NCI-H128 (cell line): ENCODE data around the gene BBS7.

Experiments
- DNase-seq: peaks from one replicate; lab custom pipeline; 2025; ENCODE audit not compliant: unreplicated experiment; lab: John Stamatoyannopoulos, UW

The BBS7 gene, protein sequence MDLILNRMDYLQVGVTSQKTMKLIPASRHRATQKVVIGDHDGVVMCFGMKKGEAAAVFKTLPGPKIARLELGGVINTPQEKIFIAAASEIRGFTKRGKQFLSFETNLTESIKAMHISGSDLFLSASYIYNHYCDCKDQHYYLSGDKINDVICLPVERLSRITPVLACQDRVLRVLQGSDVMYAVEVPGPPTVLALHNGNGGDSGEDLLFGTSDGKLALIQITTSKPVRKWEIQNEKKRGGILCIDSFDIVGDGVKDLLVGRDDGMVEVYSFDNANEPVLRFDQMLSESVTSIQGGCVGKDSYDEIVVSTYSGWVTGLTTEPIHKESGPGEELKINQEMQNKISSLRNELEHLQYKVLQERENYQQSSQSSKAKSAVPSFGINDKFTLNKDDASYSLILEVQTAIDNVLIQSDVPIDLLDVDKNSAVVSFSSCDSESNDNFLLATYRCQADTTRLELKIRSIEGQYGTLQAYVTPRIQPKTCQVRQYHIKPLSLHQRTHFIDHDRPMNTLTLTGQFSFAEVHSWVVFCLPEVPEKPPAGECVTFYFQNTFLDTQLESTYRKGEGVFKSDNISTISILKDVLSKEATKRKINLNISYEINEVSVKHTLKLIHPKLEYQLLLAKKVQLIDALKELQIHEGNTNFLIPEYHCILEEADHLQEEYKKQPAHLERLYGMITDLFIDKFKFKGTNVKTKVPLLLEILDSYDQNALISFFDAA

DNA sequence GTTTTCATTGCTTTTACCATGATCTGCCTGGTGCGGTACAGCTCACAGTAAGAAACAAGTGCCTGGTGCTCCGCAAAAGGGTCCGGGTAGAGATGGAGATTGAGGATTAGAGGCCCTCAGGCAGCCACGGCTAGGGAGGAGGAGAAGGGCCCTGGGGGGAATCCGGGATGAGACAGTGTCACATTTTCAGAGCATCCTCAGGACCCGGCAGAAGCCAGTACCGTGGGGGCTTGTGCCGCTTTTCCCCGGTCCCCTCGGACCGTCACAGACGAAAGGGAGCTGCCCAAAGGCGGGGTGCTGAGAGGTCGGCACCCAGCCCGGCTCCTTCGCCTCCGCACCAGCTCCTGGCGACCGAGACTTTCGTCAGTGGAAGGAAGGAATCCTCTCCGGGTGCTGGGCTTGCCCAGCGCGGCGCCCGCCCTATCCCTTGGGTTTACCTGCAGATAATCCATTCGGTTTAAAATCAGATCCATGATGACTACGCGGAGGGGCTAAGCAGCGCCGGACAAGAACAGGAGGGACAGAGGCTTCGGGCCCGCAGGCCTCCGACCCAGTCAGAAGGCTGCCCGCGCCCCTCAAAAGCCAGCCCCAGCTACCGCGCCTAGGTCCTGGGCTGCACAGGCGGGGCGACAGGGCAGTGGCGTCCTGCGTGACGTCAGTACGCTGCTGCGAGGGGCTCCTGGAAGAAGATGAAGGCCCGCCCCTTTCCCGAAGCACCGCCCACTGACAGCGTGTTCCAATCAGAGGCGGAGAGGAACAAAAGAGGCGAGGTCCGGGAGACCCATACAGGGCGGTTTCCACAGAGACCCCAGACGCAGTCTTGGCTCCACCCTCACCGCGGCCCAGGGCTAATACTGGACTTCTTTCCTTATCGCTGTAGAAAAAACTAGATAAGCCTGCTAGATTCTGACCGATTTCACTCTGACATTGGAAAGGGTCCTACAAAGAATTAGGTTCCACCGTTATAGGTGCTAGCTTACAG is at the start of gene BBS7:
BBS7 (minus strand) TSS at position 634 of the 982 bp plus-strand sequence; CDS start at position 473, 161 bp downstream.
- peak; percentile 84 for DNase-seq

DNA sequence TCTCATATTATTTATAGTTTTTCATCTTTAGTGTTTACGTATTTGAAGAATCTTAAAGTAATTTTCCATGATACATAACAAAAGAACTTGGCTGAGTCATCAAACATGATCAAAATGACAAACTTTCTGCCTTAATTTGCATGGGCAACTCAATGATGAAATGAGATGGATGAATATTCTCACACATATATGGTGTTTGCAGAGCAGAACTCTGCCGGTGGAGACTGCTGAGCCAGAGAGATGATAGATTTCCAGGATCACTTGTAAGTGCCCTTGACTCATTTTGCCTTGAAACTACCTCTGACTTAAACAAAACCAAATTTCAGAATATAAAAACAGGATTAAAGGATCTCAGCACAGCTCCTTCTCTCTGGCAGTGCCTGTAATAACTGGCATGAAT is 43.4 kb upstream of the BBS7 start:
- DNase-seq: no peak

DNA sequence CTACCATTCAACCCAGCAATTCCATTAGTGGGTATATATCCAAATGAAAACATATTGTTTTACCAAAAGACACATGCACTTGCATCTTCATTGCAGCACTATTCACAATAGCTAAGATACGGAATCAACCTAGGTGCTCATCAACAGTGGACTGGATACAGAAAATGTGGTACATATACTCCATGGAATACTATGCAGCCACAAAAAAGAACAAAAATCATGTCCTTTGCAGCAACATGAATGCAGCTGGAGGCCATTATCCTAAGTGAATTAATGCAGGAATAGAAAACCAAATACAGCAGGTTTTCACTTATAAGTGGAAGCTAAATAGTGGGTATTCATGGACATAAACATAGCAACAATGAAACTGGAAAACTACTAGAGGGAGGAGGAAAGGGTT is 38.1 kb upstream of the BBS7 start:
- no peak for DNase-seq

DNA sequence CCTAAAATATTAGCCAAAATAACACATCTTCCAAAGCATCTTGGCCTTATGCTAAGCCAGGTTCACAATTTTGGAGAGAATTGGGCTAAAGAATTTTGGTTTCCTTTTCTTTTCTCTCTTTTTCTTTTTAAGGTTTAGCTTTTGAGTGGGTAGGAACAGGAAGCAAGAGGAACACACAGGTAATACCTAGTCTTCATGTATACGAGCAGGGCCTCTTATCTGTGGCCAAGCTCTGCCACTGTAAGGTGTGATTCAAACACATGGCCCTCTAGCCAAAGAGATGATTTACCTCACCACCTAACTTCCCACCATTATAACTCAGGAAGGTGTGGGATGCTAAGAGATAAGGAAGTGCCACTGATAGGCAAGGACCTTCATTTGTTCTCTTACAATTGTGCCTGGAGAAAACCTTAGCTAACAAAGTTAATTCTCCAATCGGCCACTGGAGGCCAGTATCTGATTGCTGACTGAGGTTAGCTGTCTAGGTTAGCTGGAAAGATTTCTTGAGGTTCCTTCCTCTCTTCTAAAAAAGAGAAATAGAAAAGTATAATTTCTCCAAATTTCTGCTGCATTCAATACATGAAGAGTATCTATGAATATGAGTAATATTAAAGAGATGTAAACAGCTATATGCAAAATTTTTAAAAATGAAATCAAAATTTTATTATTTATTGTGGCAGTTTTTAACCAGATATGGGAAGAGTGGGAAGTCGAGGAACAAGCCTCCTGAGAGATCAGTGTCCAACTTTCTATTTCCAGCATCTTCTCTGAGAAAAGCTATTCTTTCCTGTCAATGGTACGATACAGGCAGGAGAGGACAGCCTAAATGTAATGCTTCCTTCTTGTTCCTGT is 30.1 kb upstream of the BBS7 start:
- DNase-seq: peak; percentile 27

DNA sequence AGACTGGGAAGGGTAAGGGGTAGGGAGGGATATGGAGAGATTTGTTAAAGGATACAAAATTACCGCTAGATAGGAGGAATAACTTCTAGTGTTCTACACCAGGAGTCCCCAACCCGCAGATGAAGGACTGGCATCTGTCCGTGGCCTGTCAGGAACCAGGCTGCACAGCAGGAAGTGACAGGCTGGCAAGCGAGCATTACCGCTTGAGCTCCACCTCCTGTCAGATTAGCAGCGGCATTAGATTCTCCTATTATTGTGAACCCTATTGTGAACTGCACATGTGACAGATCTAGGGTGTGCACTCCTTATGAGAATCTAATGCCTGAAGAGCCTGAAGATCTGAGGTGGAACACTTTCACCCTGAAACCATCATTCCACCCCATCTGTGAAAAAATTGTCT is 27.9 kb upstream of the BBS7 start:
- no peak for DNase-seq

DNA sequence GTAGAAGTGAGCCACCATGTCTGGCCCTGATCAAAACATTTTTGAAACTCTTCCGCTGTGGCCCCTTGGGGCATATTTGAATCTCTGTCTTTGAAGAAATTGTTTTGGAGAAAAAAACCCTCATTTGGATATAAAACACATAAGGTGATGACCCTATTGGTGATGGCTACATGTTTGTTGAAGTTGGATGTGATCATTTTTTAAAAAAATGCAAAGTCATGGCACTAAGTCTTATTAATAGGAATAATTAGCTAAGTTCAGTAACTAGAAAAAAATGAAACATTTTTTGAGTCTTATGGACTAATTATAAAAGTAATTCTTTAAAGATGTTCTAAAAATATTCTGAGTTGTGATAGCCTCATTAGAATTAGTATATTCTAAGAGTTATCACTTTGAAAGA is 17.9 kb upstream of the BBS7 start:
- DNase-seq: no peak

DNA sequence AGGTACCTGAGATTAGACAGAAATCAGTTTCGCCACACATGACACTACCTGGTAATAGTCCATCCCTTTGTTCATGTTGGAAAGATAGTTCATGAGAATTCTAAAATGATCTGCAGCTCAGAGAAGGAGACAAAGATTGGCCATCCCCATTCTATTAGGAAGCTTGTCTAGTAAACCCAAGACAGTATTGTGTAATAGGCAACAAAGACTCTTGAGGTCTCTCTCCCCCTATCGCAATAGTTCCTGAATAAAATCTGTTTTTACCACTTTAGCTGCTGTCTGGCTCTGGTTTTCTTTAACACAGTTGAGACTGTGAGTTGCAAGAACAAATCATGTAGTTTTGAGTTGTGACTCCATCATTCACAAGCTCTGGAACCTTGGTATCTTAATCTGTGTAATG is 14.8 kb upstream of the BBS7 start:
- no peak for DNase-seq

DNA sequence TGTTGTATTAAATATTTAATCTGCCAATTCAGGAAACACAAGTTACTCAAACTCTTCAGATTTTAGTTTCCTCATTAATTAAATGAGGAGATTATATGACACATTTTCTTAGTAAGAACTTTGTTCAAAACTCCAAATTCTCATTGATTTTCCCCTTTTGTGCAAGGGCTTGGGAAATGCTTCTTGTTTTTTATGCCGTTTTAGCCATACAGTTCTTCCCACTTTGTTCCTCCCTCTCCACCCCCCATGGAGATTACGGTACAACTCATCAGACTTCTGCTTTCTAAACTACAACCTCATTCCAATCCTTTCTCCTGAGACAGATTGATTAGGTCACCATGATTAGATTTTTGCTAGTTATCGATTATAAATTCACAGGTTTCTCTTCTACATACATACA is 10.9 kb upstream of the BBS7 start:
- no peak for DNase-seq

DNA sequence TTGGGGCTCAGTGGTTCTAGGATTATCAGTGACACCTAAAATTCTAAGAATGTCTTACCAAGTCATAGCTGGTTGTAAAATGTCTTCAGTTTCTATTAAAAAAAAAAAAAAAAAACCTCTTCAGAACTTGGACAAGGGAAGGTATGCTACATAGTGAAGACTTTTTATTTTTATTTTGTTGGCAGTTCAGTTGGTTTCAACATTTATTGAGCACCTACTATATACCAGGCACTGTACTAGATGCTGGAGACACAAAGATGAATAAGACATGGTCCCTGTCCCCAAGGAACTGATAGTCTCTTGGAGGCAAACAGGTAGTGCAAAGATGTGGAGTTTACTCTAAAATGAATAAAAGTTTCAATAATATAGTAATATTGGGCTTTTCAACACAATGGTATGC is 8.9 kb upstream of the BBS7 start:
- DNase-seq: no peak

DNA sequence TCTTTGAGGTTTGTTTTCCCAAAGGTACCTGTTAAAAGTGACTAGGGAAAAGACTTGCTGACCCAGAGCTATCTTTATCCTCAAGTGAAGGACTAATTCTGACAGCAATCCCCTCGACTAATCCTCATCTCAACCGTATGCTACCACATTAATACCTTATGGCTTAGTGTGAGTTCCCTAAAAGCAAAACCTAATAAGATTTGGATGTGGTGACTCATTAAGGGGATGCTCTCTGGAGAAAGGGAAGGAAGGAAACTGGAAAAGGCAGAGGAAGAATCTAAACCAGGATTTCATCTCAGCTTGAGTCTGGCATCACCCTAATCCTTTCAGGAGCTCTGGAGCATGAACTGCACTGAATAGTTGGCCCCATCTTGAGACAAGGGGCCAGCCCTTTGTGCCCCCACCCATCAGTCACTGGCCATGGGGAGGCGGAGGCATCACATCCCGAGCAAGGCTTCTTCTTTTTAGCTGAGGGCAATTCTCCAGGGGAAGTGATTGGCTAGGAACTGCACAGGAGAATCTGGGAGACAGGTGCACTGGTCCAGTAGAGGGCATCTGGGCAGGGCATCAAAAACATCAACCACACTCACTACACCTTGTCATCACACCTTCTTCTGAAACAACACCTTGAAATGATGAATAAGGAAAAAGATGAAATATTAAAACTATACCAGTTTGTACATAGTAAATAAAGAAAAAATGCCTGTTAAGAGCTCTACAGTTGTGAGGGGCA is 6.9 kb upstream of the BBS7 start:
- no peak for DNase-seq

DNA sequence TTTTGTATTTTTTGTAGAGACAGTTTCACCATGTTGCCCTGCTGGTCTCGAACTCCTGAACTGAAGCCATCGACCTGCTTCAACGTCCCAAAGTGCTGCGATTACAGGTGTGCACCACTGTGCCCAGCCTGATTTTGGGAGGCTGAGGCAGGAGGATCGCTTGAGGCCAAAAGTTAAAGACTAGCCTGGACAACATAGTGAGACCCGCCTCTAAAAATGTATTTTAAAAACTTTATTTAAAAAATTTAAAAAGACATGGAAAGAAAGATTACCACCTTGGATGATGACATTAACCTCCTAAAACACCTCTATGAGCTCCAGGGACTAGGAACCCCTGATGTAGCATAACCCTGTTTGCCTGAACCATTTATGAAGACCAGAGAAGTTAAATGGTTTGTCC is 5.8 kb upstream of the BBS7 start:
- DNase-seq: no peak

DNA sequence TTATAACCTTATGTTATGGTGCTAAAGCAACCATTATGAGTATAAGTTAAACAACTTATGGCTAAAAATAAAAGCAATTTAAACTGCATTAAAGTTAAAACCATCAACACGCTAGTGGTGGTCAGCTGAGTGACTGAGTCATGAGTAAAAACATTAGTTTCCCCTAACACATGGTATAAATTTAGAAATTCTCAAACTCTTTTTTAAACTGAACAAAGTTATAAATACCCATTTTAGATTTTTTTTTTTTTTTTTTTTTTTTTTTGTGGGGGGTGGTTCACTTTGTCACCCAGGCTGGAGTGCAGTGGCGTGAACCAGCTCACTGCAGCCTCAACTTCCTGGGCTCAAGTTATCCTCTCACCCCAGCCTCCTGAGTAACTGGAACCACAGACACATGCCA is 5.4 kb upstream of the BBS7 start:
- no peak for DNase-seq

DNA sequence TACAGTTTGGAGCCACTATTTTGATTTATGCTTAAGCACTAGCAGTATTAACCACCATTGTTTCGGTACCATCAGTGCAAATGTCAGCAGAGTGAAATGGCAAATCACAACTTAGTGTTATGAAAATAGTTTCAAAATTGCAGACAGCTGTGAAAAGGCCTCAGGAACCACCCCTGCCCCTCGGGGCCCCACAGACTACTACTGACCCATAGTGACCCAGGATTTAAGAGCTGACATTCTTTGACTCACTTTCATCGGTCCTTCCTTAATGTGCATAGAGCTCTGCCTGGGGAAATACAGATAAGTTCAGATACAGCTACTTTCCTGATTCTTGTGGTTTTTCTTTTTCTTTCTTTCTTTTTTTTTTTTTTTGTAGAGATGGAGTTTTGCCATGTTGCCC is 3.3 kb upstream of the BBS7 start:
- no peak for DNase-seq

DNA sequence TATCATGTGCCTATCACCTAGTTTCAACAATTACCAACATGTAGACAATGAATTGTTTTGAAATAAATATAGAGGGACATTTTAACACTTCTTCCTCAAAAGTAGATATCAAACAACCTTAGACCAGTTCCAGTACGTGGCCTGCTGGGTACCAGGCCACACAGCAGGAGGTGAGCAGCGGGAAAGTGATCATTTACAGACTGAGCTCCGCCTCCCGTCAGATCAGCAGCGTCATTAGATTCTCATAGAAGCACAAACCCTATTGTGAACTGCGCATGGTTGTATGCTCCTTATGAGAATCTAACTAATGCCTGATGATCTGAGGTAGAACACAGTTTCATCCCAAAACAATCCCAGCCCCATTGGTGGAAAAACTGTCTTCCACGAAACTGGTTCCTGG is 6.5 kb downstream of the BBS7 start:
- DNase-seq: no peak

DNA sequence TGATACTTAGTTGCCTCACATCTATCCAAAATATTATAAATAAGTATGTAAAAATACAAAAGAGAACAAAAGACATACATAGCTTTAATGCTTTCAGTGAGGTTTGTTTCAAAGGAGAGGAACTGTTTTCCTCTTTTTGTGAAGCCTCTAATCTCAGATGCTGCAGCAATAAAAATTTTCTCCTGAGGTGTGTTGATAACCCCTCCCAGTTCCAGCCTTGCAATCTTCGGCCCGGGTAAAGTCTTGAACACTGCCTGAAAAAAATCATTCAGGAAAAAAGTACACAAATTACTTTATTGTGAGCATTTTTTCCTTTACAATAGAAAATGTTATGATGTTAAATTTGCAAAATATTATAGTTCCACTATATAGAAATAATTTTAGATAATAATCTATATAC is 8.8 kb downstream of the BBS7 start:
- DNase-seq: no peak

DNA sequence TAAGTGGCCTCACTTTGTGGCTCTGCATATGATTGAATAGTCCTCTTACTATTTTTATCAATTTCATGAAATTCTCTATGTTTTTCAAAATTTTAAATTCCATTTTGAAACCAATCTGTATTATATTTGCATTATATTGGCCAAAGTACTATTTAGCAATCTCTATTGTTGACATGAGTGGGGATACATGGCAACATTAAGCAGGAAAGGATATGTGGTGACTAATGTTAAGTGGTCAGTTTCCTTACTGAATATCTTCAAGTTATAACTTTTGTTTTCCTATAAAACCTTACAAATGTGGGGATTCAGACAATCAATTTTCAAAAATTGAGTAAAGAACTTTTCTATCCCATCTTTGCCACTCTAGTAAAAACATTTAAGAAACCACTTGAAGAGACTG is 10.2 kb downstream of the BBS7 start:
- DNase-seq: no peak

DNA sequence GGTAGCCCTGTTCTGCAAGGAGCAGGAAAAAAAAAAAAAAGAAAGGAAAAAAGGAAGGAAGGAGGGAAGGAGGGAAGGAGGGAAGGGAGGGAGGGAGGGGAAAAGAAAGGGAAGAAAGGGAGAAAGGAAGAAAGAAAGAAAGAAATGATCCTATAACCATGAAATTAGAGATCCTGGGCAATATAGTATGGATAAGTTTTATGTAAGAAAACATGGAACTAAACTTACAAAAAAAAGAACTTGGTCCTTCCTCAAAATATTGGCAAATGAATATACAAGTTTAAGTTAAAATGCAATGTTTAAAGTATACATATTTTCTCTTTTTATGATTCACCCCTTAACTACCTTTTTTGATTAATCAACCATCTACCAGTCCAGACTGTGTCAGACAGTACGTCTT is 18.9 kb downstream of the BBS7 start:
- DNase-seq: no peak

DNA sequence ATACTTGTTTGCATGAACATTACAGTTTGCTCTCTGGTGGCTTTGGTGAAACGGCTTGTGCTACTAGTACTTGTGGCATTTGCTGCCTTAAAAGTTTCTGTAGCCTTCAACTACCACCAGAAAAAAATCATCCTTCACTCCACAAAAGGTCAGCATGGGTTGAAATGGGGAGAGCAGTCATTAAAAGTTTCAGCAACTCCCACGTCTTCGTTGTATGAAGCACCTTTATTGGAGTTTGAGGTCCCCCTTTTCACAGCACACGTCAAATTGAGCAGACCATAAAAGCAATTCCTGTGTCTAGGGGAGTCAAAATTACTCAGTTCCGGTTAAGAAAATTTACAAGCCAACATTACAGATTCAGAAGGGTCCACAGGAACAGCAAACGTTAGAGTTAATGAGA is 23.6 kb downstream of the BBS7 start:
- no peak for DNase-seq

DNA sequence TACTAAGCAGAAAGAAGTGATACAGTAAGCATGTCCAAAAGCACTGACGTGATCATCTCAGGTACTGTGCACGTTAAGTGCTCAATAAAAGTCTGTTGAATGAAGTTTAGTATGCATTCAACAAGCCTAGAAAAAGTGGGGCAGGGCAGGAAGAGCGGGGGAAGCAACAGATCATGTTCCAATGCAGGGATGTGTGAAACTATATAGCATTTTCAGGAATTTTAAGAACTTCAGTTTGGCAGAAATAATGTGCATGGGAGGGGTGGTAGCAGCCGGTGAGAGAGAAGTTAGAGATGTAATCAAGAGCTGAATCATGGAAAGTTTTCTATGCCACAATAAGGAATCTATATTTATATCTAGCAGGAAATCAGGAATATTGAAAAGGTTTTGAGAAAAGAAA is 27.4 kb downstream of the BBS7 start:
- no peak for DNase-seq

DNA sequence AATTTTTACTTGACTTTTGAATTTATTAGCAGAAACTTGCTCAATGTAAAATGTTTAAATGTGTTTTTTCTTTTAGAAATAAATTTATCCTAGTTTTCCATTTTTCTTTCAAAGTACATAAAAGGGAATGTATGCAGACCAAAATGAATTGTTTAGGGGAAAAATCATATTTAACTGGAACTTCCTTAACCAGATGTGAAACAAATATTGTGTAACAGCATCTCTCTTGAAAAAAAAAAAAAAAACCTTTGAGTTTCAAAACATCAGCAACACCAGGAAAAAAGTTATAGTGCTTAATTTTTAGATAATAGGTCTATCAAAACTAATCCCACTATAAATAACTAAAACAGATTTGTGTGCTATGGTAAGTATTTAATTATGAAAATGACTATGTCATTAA is 32.1 kb downstream of the BBS7 start:
- DNase-seq: no peak
